GM21825 (cell line): ENCODE data around the gene SMARCC1.

Source experiments
- ATAC-seq: cut with Tn5 transposase; IDR thresholded peaks from one replicate; pipeline ENCODE4 v1.9.1; 2021; ENCODE audit warnings: mild to moderate bottlenecking, moderate library complexity; ENCODE audit not compliant: unreplicated experiment

Gene SMARCC1

DNA sequence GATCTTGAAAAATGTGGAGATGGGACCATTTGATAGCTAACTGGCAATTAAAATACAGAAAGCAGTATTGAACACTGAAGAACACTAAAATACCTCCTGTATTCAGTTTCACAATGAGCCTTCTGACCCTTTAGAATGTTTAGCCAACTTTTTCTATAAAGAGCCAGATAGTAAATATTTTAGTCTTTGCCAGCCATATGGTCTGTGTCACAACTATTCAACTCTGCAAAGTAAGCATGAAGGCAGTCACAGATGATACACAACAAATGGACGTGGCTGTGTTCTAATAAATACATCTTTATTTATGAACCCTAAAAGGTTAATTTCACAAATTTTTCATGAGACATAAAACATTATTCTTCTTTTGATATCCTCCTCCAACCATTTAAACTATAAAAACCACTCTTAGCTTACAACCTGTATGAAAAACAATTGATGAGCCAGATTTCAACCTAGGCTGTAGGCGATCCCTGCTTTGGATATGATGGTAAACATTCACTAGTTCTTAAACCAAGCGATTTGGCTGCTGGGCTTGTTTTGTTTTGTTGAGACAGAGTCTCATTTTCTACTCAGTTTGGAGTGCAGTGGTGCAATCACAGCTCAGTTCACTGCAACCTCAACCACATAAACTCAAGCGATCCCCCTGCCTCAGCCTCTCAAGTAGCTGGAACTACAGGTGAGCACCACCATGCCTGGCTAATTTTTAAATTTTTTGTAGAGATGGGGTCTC is 189.5 kb downstream of the SMARCC1 start:
- ATAC-seq: no peak

DNA sequence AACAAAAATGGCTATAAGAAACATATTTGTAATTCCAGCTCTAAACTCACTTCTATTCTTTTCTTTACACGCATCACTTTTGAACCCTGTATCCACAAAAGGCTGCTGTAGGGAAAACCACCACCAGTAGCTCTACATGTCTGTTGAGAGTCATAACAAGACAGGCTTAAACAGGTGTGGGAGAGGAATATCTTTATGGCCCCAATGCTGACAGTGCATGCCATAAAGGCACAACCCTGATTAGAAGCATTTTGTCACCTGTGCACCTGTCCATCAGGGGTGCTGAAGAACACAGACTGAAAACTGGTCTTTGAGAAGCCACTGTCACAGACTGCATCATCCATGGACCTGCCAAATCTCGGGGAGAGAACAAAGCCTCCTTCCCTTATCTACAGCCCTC is 191.5 kb downstream of the SMARCC1 start:
- no peak for ATAC-seq

DNA sequence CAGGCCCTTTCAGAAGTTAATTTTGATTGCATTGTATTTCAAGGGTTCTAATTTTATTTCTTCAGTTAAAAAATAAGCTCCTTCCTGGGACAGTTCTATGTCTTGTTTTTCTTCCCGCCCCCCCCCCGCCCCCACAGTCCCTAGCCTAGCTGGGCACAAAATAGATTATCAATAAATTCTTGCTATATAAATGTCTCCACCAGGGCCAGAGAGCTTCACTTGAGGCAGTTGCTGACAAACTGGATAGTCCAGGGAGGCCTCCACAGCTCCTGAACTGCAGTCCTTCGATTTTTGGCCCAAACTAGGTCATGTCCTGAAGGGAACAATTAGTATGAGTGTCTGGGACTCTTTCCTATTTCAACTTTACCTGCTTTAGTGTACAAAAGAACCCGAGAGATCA is 193.1 kb downstream of the SMARCC1 start:
- ATAC-seq: no peak

DNA sequence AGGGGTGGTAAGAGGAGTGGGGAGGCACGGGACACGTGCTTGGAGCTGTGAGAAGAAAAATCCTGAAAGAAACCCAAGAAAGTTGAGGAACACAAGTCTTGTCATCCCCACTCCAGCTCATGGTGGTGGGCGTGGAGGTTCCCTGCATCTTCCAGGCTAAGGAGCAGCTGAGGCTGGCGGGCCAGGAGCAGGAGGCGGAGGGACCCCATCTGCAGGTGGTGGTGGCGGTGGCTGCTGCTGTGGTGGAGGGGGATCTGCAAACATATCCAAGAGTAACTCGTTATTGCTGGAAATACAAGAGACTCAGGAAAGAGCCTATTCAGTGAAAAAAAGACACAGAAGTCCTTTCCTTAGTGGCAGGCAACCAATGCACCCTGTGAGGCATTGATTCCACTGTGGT is 193.6 kb downstream of the SMARCC1 start:
- ATAC-seq: no peak

DNA sequence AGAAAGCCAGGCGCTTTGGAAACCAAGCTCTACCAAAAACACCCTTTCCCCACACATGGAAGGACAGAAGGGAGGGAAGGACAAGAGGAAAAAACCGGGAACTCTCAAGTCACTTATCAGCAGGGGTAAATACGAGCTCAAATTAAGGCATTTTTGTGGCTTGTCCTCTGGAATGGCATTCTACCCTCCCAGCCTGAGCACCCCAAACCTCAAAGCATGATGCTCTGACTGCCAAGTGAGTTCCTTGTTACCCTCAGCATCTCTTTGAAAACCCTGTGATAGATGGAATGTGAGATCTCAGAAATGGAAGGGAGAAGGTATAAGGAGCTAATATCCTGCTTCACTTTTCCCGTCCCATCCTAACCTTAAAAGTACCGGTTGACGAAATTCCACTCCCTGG is 194.9 kb downstream of the SMARCC1 start:
- no peak for ATAC-seq

DNA sequence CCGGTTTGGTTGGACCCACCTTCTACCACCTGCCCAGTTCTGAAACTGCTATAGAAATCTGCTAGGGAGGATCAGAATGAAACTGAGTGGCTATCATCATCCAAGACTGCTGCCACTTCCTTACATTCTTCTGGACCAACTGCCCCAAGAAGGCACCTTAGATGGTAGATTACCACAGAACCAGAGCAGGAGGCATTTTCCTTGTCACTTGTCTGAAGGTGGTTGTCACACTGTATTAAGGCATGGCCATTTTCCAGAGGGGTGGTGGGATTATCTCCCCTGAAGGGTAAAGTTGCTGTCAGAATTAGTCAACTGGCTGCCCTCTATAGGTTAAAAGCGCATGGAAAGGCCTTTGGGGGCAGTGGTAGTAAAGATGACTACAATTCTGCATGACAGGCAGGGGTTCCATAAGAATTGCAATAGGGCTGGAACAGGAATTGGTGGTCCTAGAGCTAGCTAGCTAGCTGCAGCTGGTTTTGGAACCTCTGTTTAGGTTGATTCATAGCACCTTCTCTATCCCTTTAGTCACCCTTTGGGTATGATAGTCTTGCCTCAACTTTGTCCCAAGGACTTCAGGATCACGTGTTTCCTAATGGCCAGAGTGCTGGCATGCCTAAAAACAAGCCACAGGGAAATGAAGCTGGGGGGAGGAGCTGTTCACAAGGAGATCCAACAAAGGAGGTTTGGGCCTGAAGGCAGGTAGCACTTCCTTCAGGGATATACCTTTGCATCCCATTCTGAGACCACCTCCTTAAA is 198.2 kb downstream of the SMARCC1 start:
- no peak for ATAC-seq

DNA sequence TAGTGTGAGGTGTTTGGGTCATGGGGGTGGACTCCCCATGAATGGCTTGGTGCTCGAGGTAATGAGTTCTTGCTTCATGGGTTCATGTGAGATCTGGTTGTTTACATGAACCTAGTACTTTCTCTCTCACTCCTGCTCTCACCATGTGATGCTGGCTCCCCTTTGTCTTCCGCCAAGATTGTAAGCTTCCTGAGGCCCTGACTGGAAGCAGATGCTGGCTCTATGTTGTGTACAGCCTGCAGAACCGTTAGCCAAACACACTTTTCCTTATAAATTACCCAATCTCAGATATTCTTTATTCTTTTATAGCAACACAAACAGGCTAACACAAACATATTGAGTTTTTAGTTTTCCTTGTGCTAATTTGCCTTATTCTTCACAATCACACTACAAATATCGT is 199.9 kb downstream of the SMARCC1 start:
- ATAC-seq: no peak

DNA sequence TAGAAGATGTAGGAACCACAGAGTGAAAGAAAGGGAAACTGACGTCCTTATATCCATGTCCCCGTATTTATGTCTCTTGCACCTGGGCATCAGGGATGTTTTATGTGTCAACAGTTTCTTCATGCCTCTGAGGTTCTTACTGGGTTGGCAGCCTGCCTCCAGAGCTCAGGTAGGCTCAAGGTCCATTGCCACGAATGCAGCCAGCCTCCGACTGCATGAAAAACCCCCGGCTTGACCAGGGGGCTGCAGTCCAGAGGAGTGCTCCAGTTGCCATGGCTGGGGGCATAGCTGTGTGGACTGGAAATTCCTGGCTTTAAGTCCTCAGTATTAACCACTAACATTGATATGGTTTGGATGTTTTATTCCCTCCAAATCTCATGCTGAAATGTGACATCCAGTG is 200.3 kb downstream of the SMARCC1 start:
- ATAC-seq: no peak

DNA sequence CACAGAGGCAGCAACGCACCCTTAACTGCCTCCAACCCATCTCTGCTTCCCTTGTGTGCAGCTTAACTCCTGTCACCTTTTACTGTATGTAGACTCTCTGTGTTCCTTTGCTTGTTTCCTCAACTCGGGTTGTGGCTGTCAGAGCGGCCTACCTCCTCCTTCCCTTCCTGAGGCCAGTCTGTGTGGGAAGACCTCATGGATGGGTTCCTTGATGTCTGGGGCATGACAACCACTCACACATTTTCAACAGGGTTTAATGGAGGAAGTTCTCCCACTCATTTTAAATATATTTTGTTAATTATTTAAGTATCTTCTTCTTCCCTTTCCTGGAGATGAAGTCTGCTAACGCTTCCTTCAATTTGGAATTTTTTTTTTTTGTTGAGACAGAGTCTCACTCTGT is 201.2 kb downstream of the SMARCC1 start:
- ATAC-seq: no peak

DNA sequence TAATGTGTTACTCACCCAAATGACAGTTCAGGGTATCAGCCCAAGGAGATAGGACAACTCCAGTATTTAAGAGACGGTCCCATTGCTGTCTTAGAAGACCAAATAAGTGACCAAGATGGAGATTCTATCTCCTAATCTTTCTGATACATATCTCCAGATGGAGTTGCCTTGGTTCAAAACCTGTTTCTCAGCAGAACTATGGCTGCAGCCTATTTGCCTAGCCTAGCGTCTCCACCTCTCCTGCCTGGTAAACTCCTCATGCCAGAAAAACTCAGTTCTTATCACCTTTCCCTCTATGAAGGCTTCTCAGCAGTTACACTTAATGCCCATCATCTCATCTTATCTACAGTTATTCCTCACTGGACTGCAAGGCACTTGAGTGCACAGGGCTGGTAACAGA is 201.8 kb downstream of the SMARCC1 start:
- no peak for ATAC-seq

DNA sequence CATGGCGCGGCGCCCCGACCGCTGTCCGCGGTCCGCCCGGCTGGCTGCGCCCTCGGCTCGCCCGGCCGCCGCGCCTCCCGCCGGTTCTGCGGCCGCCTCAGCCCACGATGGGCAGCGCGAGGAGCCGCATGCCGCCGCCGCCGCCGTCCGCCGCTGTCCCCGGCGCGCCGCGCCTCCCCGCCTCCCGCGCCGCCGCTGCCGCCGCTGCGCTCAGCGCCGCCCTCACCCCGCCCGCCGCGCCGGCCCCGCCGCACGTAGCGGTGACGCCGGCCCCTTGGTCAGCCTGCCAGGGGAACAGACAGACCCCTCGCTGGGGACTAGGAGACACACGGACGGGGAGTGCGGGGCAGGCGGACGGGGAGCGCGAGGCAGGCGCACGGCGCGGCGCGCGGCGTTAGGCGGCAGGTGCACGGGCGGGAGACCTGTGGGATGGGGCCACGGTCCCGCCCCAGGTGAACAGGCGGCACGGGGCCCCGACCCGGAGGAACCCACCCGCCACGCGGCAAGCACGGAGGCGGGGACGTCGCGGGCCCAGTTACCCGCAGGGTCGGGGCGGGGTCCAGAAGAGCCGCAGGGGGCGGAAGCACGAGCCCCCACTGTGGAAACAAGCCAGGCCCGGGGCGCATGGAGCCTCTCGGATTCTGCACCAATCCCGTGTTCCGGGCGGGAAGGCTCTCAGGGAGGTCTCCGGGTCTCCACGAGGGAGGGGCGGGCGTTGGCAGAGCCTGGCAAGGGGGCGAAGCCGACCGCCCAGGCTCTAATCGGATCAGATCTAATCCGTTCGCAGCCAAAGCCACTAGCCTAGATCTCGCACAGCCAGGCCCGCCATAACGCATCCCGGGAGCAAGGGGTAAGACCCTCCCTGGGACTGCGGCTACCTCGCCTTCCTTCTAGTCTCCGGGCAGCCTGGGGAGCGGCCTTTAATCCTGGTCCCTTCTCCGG is 202.7 kb downstream of the SMARCC1 start, which contains the start of gene CSPG5:
Gene CSPG5 (minus strand): TSS at position 175 of the 942 bp plus-strand sequence. CDS start 172 bp downstream, at position 3.
- no peak for ATAC-seq

DNA sequence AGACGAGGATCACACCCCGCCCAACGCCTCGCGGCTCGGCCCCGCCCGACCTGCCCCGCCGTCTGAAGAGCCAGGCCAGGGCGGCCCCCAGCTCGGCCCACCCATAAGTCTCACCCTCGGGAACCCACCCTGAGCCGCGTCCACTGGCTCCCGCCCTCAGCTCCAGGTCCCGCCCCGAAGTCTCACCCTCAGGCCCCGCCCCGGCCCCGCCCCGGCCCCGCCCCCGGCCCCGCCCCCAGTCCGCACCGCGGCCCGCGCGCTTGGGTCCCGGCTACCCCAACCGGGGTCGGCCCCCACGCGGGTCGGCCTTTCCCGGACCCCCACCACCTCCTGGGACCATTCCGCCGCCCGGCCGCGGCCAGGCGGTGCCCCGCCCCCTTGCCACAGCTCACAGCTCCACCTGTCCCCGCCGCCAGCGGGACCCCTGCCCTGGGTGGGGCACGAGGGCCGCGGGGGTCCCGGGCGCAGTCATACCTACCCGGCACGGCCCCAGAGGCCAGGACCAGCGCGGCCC is 203.5 kb downstream of the SMARCC1 start:
- ATAC-seq: no peak

DNA sequence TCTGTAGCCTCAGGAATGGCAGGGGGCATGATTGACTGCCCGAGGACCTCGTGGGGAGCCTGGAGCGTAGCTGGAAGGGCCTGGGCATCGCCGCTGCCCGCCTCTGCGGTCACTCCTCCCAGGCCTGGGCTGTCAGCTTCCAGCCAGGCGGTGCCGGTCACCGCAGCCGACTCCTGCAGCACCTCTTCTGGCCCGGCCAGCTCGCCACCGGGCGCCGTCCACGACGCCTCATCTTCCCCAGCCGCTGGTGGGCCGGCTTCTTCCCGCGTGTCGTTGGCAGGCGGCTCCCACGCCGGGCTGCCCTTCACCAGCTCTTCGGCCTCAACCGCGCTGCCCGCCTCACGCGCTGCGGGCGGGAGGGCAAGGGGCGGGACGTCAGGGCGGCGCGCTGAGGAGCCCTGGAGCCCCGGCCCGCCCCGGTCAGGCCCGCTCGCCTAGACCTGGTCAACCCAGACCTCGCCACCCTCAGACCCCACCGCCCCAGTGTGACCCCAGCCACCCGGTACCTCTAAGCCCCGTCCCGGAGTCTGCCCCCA is 204.0 kb downstream of the SMARCC1 start:
- ATAC-seq: no peak

DNA sequence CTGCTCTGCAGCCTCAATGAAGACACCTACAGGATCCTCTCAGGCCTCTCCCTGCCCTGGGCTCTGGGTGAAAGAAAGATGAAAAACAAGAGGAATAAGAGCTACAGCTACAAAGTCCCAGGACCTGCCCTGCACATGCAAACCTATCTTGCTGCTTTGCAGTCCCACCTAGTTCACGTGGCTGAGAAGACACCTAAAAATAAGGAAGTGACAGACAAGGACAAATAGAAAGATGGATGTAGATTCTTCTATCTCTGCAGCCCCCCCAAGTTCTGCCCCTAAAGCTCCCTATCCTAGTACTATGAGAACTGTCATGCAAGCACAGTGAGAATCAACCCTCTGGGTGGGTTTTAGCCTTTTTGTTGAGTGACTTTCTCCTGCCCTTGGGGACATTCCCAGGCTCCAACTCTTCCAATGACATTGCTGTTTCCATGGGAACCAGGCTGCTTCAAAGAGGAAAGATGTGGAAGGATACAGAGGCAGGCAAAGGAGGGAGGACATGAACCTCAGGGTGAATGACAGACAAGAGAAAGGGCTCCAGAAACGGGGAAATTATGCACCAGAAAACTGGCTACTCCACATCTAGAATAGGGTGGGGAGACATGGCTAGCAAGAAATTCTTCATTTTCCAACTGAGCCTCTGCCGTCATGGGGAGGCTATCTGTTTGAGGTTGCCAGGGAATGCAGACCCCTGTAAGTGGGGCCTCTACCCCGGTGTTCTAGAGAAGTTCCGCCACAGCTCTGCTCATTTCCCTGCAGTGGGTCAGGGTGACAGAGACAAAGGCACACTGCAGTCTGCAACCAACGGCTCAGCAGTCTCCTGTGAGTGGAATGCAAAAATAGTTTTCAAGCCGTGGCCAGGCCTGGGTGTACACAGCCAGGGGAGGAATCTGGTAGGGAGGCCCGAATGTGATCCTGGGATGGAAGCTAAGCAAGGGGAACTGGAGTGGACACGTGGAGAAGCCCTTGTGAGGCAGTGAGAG is 208.2 kb downstream of the SMARCC1 start:
- no peak for ATAC-seq

DNA sequence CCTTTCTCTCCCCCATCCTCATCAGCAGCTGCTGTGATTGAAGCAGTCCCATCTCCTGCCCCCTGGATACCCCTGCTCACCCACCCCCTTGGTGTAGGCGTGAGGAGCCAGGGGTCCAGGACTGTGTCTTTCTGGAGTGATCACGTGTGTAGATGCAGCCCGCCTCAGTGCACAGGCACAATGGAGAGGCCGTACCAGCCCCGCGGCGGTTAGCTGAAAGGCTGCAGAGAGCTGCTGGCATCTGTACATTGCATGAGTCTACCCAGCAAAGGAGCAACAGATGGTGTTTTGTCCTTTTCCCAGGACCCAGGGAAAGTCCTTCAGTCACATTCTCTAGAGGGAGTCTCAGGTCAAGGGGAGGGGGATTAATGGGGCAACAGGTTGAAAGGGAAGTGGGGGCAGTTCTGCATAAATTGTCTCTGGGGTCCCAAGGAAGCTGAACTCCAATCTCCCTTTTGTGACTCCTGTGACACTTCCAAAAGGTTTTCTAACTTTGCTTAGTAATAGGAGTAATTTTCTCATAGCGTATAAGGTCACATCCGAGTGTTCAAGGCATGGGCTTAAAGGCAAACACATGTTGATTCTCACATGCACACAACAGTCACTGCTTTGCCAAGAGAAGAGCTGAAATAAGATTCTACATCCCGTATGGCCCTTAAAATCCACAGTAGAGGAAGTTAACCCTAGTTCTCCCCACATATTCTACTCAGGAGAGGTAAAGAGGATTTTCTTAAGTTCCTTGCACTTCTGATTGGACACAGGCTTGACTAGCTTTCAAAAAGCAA is 210.1 kb downstream of the SMARCC1 start:
- no peak for ATAC-seq

DNA sequence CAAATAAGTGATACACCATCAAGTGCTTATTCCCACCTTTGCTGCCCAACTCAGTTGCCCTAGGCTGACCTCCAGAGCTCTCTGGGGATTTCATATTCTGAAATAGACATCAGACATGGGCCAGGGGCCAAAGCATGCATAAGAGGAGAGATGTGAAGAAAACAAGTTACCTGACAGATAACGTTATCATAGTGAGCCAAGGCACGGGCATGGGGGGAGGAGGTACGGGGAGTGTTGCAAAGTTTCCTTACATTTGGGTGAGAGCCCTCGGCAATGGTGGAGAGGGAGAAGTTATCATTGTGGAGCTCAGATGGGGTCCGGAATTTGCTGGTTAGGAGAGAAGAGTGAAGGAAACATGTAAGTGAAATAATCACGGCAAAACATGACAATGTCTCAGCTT is 212.8 kb downstream of the SMARCC1 start:
- ATAC-seq: no peak

DNA sequence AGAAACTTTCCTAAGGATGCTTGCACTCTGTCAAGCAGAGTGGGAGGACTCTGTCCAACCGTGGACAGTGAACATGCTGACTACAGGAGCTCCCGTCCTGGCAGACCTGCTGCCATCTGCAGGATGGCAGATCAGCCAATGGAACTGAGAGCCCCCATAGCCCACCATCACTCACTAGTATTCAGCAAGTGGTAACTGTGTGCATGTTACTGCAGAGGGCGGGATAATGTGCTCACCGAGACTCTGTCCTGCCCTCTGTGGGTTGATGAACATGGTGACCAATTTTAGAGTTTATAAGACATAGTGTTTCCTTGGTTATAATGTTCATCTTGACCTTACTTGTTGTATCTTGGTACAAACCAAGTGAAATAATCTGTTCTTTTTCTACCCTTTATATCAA is 214.5 kb downstream of the SMARCC1 start:
- ATAC-seq: no peak

DNA sequence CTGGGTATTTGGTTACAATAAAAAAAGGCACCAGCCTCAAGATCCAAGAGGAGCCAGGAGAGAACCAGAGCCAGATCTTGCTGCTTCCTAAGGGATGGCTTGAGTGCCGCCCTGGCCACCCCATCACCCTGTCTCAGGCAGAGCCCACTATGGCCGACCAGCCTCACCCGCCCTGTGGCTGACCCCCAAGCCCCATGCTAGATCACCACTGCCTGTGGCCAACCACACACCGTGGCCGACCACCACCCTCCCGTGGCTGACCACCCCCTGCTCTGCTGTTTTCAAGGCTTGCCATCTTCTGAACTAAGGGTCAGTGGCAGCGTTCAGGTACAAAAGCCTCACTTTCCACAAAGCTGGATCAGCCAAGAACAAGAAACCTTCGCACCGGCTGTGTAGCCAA is 215.0 kb downstream of the SMARCC1 start:
- no peak for ATAC-seq
